Right lobe of liver (tissue), 6 donors: ENCODE results near the gene STRADA. TPM values are rescaled to one million over a fixed set of nuclear protein-coding genes. Genes with fewer than 3 reads are reported as not detected.

Experiments
- ATAC-seq, 4 donors: fragments of 200-7000 bp; cut with Tn5 transposase; one replicate each; pipeline ENCODE4 v1.9.1; 2020; ENCODE audit warnings: mild to moderate bottlenecking in 4 of 4, moderate library complexity in 4 of 4
- DNase-seq, 3 donors: peaks; one replicate each; pipeline ENCODE4 v3.0.0-alpha.2; 2020
- H3K27ac ChIP-seq, 3 donors: fragments of 200-600 bp; one replicate each; pipeline ENCODE4 v1.8.0; 2022
- H3K27me3 ChIP-seq, 2 donors: fragments of 200-600 bp; one replicate each; pipeline ENCODE4 v1.8.0; 2022
- H3K36me3 ChIP-seq, 4 donors: fragments of 200-600 bp; sonication (generic) in 1 of 4; one replicate each; pipeline versions ENCODE4 v1.5.1 to v1.8.0; 2017 to 2022; ENCODE audit warnings: control low read depth in 1 of 4
- H3K4me1 ChIP-seq, 4 donors: fragments of 200-600 bp; sonication (generic) in 1 of 4; one replicate each; pipeline versions ENCODE4 v1.5.1 to v1.8.0; 2017 to 2022; ENCODE audit warnings: control low read depth in 1 of 4
- H3K4me3 ChIP-seq, 3 donors: fragments of 200-600 bp; one replicate each; pipeline ENCODE4 v1.8.0; 2022
- H3K9me3 ChIP-seq, 4 donors: fragments of 200-600 bp; sonication (generic) in 1 of 4; one replicate each; pipeline versions ENCODE4 v1.5.1 to v1.8.0; 2017 to 2022; ENCODE audit warnings: control low read depth in 1 of 4
- CTCF ChIP-seq, 4 donors: fragments of 200-600 bp in 3 of 4; fragments of 450-650 bp in 1 of 4; IDR thresholded peaks; one replicate each; pipeline versions ENCODE4 v1.5.1 to v1.8.0; 2016 to 2022; ENCODE audit warnings: antibody characterized with exemption in 4 of 4, mild to moderate bottlenecking in 2 of 4
- POLR2A ChIP-seq: fragments of 450-650 bp; IDR thresholded peaks from one replicate; pipeline ENCODE4 v1.6.1; 2017; ENCODE audit warnings: antibody characterized with exemption, mild to moderate bottlenecking
- WGBS: methylation state at CpG from one replicate; pipeline ENCODE4 v1.1.6; 2018; ENCODE audit warnings: low coverage, low lambda C conversion rate; ENCODE audit not compliant: insufficient coverage; ENCODE audit errors: missing lambda C conversion rate; 5-methylcytosine and 5-hydroxymethylcytosine counted together
- intact Hi-C, 2 donors: fragments of 100-400 bp; cut with DNase I; formaldehyde crosslinking; loops; one replicate each; pipeline versions ENCODE4 v1.11.2 to v1.14.1; 2022
- total RNA-seq, 6 experiments: library from RNA; depleted of rRNA in 2 of 6; stranded (reverse); fragments of >200 nt in 2 of 6; fragmentation: NEBNext Ultra II Directional in 3 of 6; extraction: Animal tissue kit (Norgen Biotek cat#: 25700) in 3 of 6; gene quantifications; one replicate each; pipeline versions ENCODE4 v1.1.0 to v1.2.4, GENCODE V29; 2016 to 2023
- donor health status: DM: no; HTN: yes; CAD: no.
- donor health status: DM: no; HTN: no; CAD: no.
- donor health status: DM: no; HTN: no; CAD: no.
- donor health status: DM: no; HTN: yes; CAD: no.
- donor health status: DM: no; HTN: yes; CAD: no.

The STRADA gene
- total RNA-seq, 6 experiments from 2014 or later = 8.4 to 15.1 (median 13.0) TPM

GRCh38 chr17:63705657-63706056, 35.9 kb downstream of the STRADA start:
- Histone ChIP-seq H3K36me3 (peaks cover 0 to 22% (median 8%) of the 10 kb centered on the region in 4 donors), H3K27ac (no peak overlapping the region), H3K4me1 (no peaks in the 10 kb centered on the region), H3K9me3 (no peaks in the 10 kb centered on the region), H3K4me3 (no peak overlapping the region), H3K27me3 (no peaks in the 10 kb centered on the region)
- ATAC-seq = no peak
- 53% methylated on average over 2 of the region's 3 CpGs for WGBS
- intact Hi-C loops = no loop called here
- peak in 1 of 3 donors; percentile 41 for DNase-seq
- TF ChIP-seq CTCF (IDR thresholded peaks at IDR 0.05) = no peak
- no peak for TF ChIP-seq POLR2A

- Histone ChIP-seq H3K36me3 (peaks cover 0 to 14% (median 5%) of the 10 kb centered on the region in 4 donors), H3K4me1 (no peaks in the 10 kb centered on the region), H3K27ac (no peak overlapping the region), H3K4me3 (no peak overlapping the region), H3K27me3 (no peaks in the 10 kb centered on the region), H3K9me3 (no peaks in the 10 kb centered on the region)
- no peak for DNase-seq
- ATAC-seq = no peak
- no peak for TF ChIP-seq POLR2A
- intact Hi-C loops = no loop called here
- 94% methylated on average over 3 of the region's 9 CpGs for WGBS
Observed at GRCh38 chr17:63704836-63705235, 36.8 kb downstream of the STRADA start.

- intact Hi-C loops = no loop called here
- Histone ChIP-seq H3K36me3 (peaks cover 0 to 8% (median 3%) of the 10 kb centered on the region in 4 donors), H3K9me3 (no peaks in the 10 kb centered on the region), H3K27ac (no peak overlapping the region), H3K4me3 (no peak overlapping the region), H3K27me3 (no peaks in the 10 kb centered on the region), H3K4me1 (peaks cover 0 to 2% (median under 1%) of the 10 kb centered on the region in 4 donors)
- no peak for TF ChIP-seq POLR2A
- no peak for TF ChIP-seq CTCF (IDR thresholded peaks at IDR 0.05)
- DNase-seq (peak in 1 of 3 donors; percentile 33), ATAC-seq (no peak)
- no CpG with 5 or more reads among the region's 11 CpGs for WGBS
Observed at GRCh38 chr17:63704259-63704576, 37.4 kb downstream of the STRADA start.

- no peak for ATAC-seq
- peak in 1 of 3 donors; percentile 36 for DNase-seq
- peaks cover 0 to 8% (median 3%) of the 10 kb centered on the region in 4 donors for H3K4me1 ChIP-seq
- no peak overlapping the region for H3K4me3 ChIP-seq
- WGBS = 89% methylated on average over 7 of the region's 16 CpGs
- no peaks in the 10 kb centered on the region for H3K27me3 ChIP-seq
- peaks cover 0 to 5% (median 0%) of the 10 kb centered on the region in 4 donors for H3K36me3 ChIP-seq
- no peak overlapping the region for H3K27ac ChIP-seq
- no peak for TF ChIP-seq POLR2A
- no peak for TF ChIP-seq CTCF (IDR thresholded peaks at IDR 0.05)
- intact Hi-C loops = no loop called here
- no peaks in the 10 kb centered on the region for H3K9me3 ChIP-seq
Observed at GRCh38 chr17:63703556-63704258, 37.9 kb downstream of the STRADA start.

GRCh38 chr17:63703029-63703428, 38.6 kb downstream of the STRADA start:
- peaks cover 0 to 3% (median 0%) of the 10 kb centered on the region in 4 donors for H3K36me3 ChIP-seq
- TF ChIP-seq CTCF (IDR thresholded peaks at IDR 0.05) (no peak), POLR2A (no peak)
- DNase-seq = peak in 1 of 3 donors; percentile 31

More at GRCh38 chr17:63703029-63703428, 38.6 kb downstream of the STRADA start:
- H3K27me3 ChIP-seq = no peaks in the 10 kb centered on the region
- H3K4me3 ChIP-seq = no peak overlapping the region
- WGBS = 100% methylated on average over 1 of the region's 5 CpGs
- no peak overlapping the region for H3K27ac ChIP-seq
- no peaks in the 10 kb centered on the region for H3K9me3 ChIP-seq
- ATAC-seq = no peak
- intact Hi-C loops = no loop called here
- peaks cover 0 to 14% (median 7%) of the 10 kb centered on the region in 4 donors for H3K4me1 ChIP-seq
